GM12892 (cell line): ENCODE results near the gene LARGE1.

ENCODE experiments used
- POLR2A ChIP-seq: IDR thresholded peaks from 2 replicates; pipeline ENCODE4 v1.6.1; 2011; ENCODE audit warnings: low read depth, low read length, control low read depth
- POLR2AphosphoS5 ChIP-seq: IDR thresholded peaks from 2 replicates; pipeline ENCODE4 v1.6.1; 2011; ENCODE audit warnings: low read depth, low read length, control low read depth
- TAF1 ChIP-seq: IDR thresholded peaks from 2 replicates; pipeline ENCODE4 v1.6.1; 2011; ENCODE audit warnings: low read depth, mild to moderate bottlenecking, control low read depth, low read length, borderline replicate concordance

DNA sequence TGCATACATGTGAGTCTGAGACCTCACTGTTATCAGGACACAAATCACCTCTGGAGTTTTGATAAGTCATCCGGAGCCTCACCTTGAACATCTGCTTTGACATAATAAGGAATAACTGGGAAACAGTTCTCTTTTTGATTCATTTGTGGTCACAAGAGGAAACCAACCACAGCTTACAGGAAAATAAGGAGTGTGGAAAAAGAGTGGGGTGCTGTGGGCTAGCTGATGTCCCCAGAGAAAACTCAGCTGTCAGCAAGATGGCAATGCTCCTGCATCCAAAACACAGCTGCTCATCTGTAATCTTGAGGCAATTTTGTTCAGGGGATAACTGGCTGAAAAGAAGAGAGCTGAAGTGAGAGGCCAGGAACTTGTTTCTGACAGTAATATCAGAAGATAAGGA, 445.7 kb downstream of the LARGE1 start:
- TF ChIP-seq POLR2A, result no peak
- no peak for TF ChIP-seq POLR2AphosphoS5
- TF ChIP-seq TAF1, result no peak
